IPS DF 6.9 (cell line): ENCODE results near the gene CTH.

Experiments used
- DNase-seq: peaks from one replicate; pipeline ENCODE4 v3.0.0-alpha.2; 2013; ENCODE audit warnings: low read depth, low spot score
- H3K27ac ChIP-seq: one replicate; pipeline ENCODE4 v1.5.1; 2013; ENCODE audit warnings: low read length, control low read depth
- H3K27me3 ChIP-seq: 2 replicates; pipeline ENCODE4 v1.6.1; 2013; ENCODE audit warnings: mild to moderate bottlenecking, low read length; ENCODE audit not compliant: control insufficient read depth, insufficient read depth
- H3K36me3 ChIP-seq: 2 replicates; pipeline ENCODE4 v1.6.1; 2013; ENCODE audit warnings: low read length; ENCODE audit not compliant: control insufficient read depth, insufficient read depth
- H3K4me1 ChIP-seq: 2 replicates; pipeline ENCODE4 v1.6.1; 2013; ENCODE audit warnings: low read length; ENCODE audit not compliant: control insufficient read depth, insufficient read depth
- H3K4me3 ChIP-seq: 2 replicates; pipeline ENCODE4 v1.5.1; 2013; ENCODE audit warnings: mild to moderate bottlenecking, low read length
- H3K9me3 ChIP-seq: 2 replicates; pipeline ENCODE4 v1.6.1; 2013; ENCODE audit warnings: low read length, inconsistent platforms; ENCODE audit not compliant: control insufficient read depth, insufficient read depth
- WGBS: extraction: QIAGEN DNeasy Blood & Tissue Kit; methylation state at CpG from one replicate; pipeline ENCODE4 v1.1.7; 2013; ENCODE audit warnings: mixed read lengths, missing lambda C conversion rate; ENCODE audit not compliant: insufficient read length, insufficient coverage; 5-methylcytosine and 5-hydroxymethylcytosine counted together

Gene CTH

GRCh38 chr1:70383483-70383882, 27.6 kb upstream of the CTH start:
- WGBS = no CpG with 5 or more reads among the region's 3 CpGs
- H3K27me3 ChIP-seq = no peaks in the 10 kb centered on the region
- H3K27ac ChIP-seq = no peak overlapping the region
- no peaks in the 10 kb centered on the region for H3K4me1 ChIP-seq
- H3K9me3 ChIP-seq = no peaks in the 10 kb centered on the region; the same call in 1 of the 2 replicates
- H3K36me3 ChIP-seq = no peaks in the 10 kb centered on the region
- no peak overlapping the region for H3K4me3 ChIP-seq
- DNase-seq = no peak

DNA sequence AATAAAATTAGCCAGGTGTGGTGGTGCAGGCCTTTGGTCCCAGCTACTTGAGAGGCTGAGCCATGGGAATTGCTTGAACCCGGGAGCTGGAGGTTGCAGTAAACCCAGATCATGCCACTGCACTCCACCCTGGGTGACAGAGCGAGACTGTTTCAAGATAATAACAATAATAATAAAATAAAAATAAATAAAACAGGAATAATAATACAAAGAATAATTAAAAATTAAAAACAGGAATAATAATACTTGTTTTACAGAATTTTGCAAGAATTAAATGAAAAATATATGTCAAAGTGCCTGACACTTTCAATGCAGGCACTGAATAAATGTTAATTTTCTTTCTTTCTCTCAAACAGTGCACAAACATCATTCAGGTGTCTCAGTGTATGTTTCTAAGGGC, 26.5 kb upstream of the CTH start:
- WGBS = no CpG with 5 or more reads among the region's 2 CpGs
- H3K27ac ChIP-seq = no peak overlapping the region
- no peak for DNase-seq
- no peaks in the 10 kb centered on the region for H3K4me1 ChIP-seq
- no peaks in the 10 kb centered on the region for H3K27me3 ChIP-seq
- no peaks in the 10 kb centered on the region; the same call in 1 of the 2 replicates for H3K9me3 ChIP-seq
- H3K4me3 ChIP-seq = no peak overlapping the region
- H3K36me3 ChIP-seq = no peaks in the 10 kb centered on the region

- Histone ChIP-seq H3K9me3 (no peaks in the 10 kb centered on the region; the same call in 1 of the 2 replicates), H3K27ac (no peak overlapping the region), H3K4me1 (no peaks in the 10 kb centered on the region), H3K4me3 (no peak overlapping the region), H3K36me3 (no peaks in the 10 kb centered on the region), H3K27me3 (no peaks in the 10 kb centered on the region)
- no CpG with 5 or more reads among the region's 6 CpGs for whole genome bisulfite sequencing
- DNase-seq = no peak
Measured at GRCh38 chr1:70385477-70385876, 25.6 kb upstream of the CTH start.

- Histone ChIP-seq H3K27ac (no peak overlapping the region), H3K9me3 (no peaks in the 10 kb centered on the region; the same call in 1 of the 2 replicates), H3K4me3 (no peak overlapping the region), H3K27me3 (no peaks in the 10 kb centered on the region), H3K36me3 (no peaks in the 10 kb centered on the region), H3K4me1 (no peaks in the 10 kb centered on the region)
- WGBS = no CpG with 5 or more reads among the region's 2 CpGs
- no peak for DNase-seq
Measured at GRCh38 chr1:70386121-70386520, 24.9 kb upstream of the CTH start.

GRCh38 chr1:70387507-70387906, 23.6 kb upstream of the CTH start:
- WGBS = no CpG with 5 or more reads among the region's 5 CpGs
- Histone ChIP-seq H3K4me3 (no peak overlapping the region), H3K27ac (no peak overlapping the region), H3K9me3 (no peaks in the 10 kb centered on the region), H3K36me3 (no peaks in the 10 kb centered on the region), H3K27me3 (no peaks in the 10 kb centered on the region), H3K4me1 (no peaks in the 10 kb centered on the region)
- no peak for DNase-seq

GRCh38 chr1:70392626-70393025, 18.4 kb upstream of the CTH start:
- no peak for DNase-seq
- H3K4me3 ChIP-seq = no peak overlapping the region
- no peaks in the 10 kb centered on the region for H3K4me1 ChIP-seq
- H3K9me3 ChIP-seq = no peaks in the 10 kb centered on the region
- no peaks in the 10 kb centered on the region for H3K36me3 ChIP-seq
- no peak overlapping the region for H3K27ac ChIP-seq
- no peaks in the 10 kb centered on the region for H3K27me3 ChIP-seq

- Histone ChIP-seq H3K27ac (no peak overlapping the region), H3K27me3 (no peaks in the 10 kb centered on the region), H3K4me1 (no peaks in the 10 kb centered on the region), H3K9me3 (no peaks in the 10 kb centered on the region), H3K4me3 (no peak overlapping the region), H3K36me3 (no peaks in the 10 kb centered on the region)
- no CpG with 5 or more reads among the region's 2 CpGs for WGBS
- no peak for DNase-seq
Measured at GRCh38 chr1:70396607-70397006, 14.5 kb upstream of the CTH start.

DNA sequence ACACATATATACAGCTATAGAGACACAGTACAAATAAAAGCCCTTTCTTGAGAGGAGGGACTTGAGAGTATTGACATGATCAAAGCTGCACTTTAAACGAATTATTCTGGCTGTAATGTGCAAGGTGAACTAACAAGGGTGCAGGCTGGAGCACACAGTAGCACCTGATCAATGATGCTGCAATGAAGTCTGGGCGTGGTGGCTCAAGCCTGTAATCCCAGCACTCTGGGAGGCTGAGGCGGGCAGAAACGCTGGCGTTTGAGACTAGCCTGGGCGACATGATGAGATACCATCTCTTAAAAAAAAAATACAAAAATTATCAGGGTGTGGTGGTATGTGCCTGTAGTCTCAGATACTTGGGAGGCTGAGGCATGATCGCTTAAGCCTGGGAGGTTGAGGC, 14.1 kb upstream of the CTH start:
- DNase-seq = no peak
- H3K27ac ChIP-seq = no peak overlapping the region
- WGBS = no CpG with 5 or more reads among the region's 7 CpGs

GRCh38 chr1:70400335-70400734, 10.7 kb upstream of the CTH start:
- H3K27me3 ChIP-seq = no peaks in the 10 kb centered on the region
- no peaks in the 10 kb centered on the region for H3K4me1 ChIP-seq
- WGBS = no CpG with 5 or more reads among the region's 1 CpG
- no peaks in the 10 kb centered on the region for H3K36me3 ChIP-seq
- no peaks in the 10 kb centered on the region for H3K9me3 ChIP-seq
- no peak overlapping the region for H3K27ac ChIP-seq
- H3K4me3 ChIP-seq = no peak overlapping the region
- no peak for DNase-seq

More for the DNA sequence above, 14.1 kb upstream of the CTH start:
- Histone ChIP-seq H3K9me3 (no peaks in the 10 kb centered on the region), H3K27me3 (no peaks in the 10 kb centered on the region), H3K4me1 (no peaks in the 10 kb centered on the region), H3K4me3 (no peak overlapping the region), H3K36me3 (no peaks in the 10 kb centered on the region)

GRCh38 chr1:70401974-70402373, 9.1 kb upstream of the CTH start:
- H3K9me3 ChIP-seq = no peaks in the 10 kb centered on the region
- no peak overlapping the region for H3K4me3 ChIP-seq
- H3K4me1 ChIP-seq = no peaks in the 10 kb centered on the region
- H3K36me3 ChIP-seq = no peaks in the 10 kb centered on the region
- no peak for DNase-seq
- H3K27me3 ChIP-seq = no peaks in the 10 kb centered on the region
- WGBS = no CpG with 5 or more reads among the region's 1 CpG
- H3K27ac ChIP-seq = no peak overlapping the region

DNA sequence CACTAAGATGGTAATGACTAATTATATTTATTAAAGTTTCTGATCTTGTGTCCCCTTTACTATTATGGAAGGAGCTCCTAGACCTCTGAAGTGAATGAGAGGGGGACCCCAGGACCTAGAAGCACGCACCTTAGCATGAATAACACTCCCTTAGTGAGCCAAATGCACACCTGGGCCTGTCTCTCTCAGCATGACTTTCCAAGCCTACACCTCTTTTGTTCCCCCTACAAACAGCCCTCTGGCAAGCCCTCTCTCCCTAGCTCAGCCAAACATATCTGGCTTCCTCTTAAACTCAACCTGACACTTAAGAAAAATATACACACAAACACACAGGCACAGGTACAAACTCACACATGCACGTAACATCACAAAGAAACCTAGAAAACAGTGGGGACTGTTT, 7.3 kb upstream of the CTH start:
- WGBS = no CpG with 5 or more reads among the region's 2 CpGs
- no peaks in the 10 kb centered on the region for H3K9me3 ChIP-seq
- no peak overlapping the region for H3K27ac ChIP-seq
- no peaks in the 10 kb centered on the region for H3K4me1 ChIP-seq
- no peaks in the 10 kb centered on the region for H3K27me3 ChIP-seq
- no peak overlapping the region for H3K4me3 ChIP-seq
- no peaks in the 10 kb centered on the region for H3K36me3 ChIP-seq
- no peak for DNase-seq
